Medulla oblongata (tissue), 1 donor: Measurements from ENCODE around the gene PLEKHF1.
"Not testable (repeated sequence)": the region's sequence is repeated elsewhere in the genome, so short reads cannot be mapped to it uniquely, and the experiment has no call there.

Experiments used
- DNase-seq: peaks from one replicate; pipeline ENCODE4 v3.0.0-alpha.2; 2015; ENCODE audit errors: extremely low spot score

The PLEKHF1 gene

GRCh38 chr19:29700498-29700897, 35.2 kb downstream of the PLEKHF1 start:
- no peak for DNase-seq

- no peak for DNase-seq
These were observed 37.1 kb downstream of the PLEKHF1 start for GRCh38 chr19:29702161-29702962.

GRCh38 chr19:29702963-29703320, 37.7 kb downstream of the PLEKHF1 start:
- no peak for DNase-seq

- no peak for DNase-seq
These were observed 39.6 kb downstream of the PLEKHF1 start for GRCh38 chr19:29704562-29705558.

GRCh38 chr19:29705706-29706105, 40.4 kb downstream of the PLEKHF1 start:
- DNase-seq: no peak

GRCh38 chr19:29706635-29707034, 41.4 kb downstream of the PLEKHF1 start:
- DNase-seq: no peak

- DNase-seq: no peak
These were observed 43.5 kb downstream of the PLEKHF1 start for GRCh38 chr19:29708554-29709439.

- DNase-seq: not testable (repeated sequence)
These were observed 44.2 kb downstream of the PLEKHF1 start for GRCh38 chr19:29709440-29709798.

- no peak for DNase-seq
These were observed 46.4 kb downstream of the PLEKHF1 start for GRCh38 chr19:29711584-29712132.

- DNase-seq: no peak
These were observed 47.7 kb downstream of the PLEKHF1 start for GRCh38 chr19:29712744-29713516.

- no peak for DNase-seq
These were observed 49.2 kb downstream of the PLEKHF1 start for GRCh38 chr19:29714371-29714952.

- peak; percentile 51 for DNase-seq
These were observed 49.9 kb downstream of the PLEKHF1 start, which contains the start of gene C19orf12 for GRCh38 chr19:29714953-29715700. TSS of gene C19orf12 (minus strand) at chr19:29715261. CDS start at chr19:29708413, 6,848 bp downstream.

- DNase-seq: no peak
These were observed 50.7 kb downstream of the PLEKHF1 start for GRCh38 chr19:29715701-29716581.

- no peak for DNase-seq
These were observed 51.8 kb downstream of the PLEKHF1 start for GRCh38 chr19:29717051-29717450.

GRCh38 chr19:29724102-29724641, 58.9 kb downstream of the PLEKHF1 start:
- no peak for DNase-seq

- no peak for DNase-seq
These were observed 59.5 kb downstream of the PLEKHF1 start for GRCh38 chr19:29724746-29725145.
